GM13977 (cell line): ENCODE results near the gene CPAMD8.

Experiments used
- DNase-seq: peaks from one replicate; pipeline ENCODE4 v3.0.0; 2012; ENCODE audit warnings: low spot score
- in situ Hi-C: fragments of 300-500 bp; cut with MboI; formaldehyde crosslinking; loops from one replicate; pipeline ENCODE4 v1.12.0; 2022; ENCODE audit warnings: low sequenced_read_pairs, low pct_unique_long_range_greater_than_20kb, mixed read lengths, inconsistent platforms; ENCODE audit not compliant: unreplicated experiment
- TF ChIP-seq, protein P1 (sequence below): IDR thresholded peaks from 2 replicates; pipeline ENCODE4 v1.5.1; 2012; ENCODE audit warnings: mild to moderate bottlenecking, control low read depth; ENCODE audit not compliant: insufficient read depth; ENCODE audit errors: extremely low read depth, missing control alignments

CPAMD8 gene

DNA sequence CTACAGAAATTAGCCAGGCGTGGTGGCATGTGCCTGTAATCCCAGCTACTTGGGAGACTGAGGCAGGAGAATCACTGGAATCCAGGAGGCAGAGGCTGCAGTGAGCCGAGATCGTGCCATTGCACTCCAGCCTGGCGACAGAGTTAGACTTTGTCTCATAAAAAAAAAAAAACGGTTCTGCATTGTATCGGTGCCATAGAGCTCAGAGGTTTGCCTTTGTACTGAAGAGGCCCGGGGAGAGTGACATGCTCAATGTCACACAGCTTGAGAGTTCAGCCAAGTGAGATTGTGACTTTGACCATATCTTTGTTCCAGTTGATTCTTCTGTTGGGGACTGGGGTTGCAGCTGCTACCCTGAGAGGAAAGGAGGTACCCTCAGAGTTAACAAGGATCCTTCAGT, 44.3 kb upstream of the CPAMD8 start:
- in situ Hi-C loops = no loop called here
- TF ChIP-seq, protein P1, sequence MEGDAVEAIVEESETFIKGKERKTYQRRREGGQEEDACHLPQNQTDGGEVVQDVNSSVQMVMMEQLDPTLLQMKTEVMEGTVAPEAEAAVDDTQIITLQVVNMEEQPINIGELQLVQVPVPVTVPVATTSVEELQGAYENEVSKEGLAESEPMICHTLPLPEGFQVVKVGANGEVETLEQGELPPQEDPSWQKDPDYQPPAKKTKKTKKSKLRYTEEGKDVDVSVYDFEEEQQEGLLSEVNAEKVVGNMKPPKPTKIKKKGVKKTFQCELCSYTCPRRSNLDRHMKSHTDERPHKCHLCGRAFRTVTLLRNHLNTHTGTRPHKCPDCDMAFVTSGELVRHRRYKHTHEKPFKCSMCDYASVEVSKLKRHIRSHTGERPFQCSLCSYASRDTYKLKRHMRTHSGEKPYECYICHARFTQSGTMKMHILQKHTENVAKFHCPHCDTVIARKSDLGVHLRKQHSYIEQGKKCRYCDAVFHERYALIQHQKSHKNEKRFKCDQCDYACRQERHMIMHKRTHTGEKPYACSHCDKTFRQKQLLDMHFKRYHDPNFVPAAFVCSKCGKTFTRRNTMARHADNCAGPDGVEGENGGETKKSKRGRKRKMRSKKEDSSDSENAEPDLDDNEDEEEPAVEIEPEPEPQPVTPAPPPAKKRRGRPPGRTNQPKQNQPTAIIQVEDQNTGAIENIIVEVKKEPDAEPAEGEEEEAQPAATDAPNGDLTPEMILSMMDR = no peak
- DNase-seq = no peak

DNA sequence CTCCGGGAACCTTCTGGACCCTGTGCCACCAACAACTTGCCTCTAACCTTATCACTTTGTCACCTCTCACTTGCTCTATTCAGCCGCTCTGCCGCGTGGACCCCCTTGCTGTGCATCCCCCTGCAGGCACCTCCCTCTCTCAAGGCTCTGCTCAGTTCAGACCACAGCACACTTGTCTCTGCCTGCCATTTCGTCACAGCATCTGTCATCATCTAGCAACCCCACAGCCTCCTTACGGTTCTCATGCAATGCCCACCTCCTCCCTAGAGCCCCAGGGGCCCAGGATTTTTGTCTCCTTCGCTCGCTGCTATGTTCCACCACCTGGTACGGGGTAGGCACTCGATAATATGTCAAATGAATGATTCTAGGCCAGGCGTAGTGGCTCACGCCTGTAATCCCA, 43.8 kb upstream of the CPAMD8 start:
- in situ Hi-C loops = no loop called here
- TF ChIP-seq, protein P1 = no peak
- no peak for DNase-seq

DNA sequence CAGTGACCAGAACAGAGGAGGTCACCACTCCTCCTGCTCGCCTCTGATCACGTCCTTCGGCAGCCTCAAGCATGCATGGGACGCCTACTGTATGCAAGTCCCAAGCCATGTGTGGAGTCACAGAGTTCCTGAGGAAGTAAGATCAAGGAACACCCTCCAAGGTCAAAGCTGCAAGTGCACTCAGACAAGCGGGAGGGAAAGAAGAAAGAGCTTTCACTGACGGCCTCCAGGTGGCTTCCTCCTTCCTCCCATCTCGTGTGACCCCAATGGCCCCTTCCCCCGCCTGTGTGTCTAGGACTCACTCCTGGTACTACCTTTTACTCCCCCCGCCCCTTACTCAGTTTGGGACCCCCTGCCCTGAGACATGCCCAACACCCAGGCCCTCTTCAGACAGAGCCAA, 42.6 kb upstream of the CPAMD8 start:
- TF ChIP-seq, protein P1 = peak; percentile 17
- DNase-seq = no peak
- in situ Hi-C loops = no loop called here

DNA sequence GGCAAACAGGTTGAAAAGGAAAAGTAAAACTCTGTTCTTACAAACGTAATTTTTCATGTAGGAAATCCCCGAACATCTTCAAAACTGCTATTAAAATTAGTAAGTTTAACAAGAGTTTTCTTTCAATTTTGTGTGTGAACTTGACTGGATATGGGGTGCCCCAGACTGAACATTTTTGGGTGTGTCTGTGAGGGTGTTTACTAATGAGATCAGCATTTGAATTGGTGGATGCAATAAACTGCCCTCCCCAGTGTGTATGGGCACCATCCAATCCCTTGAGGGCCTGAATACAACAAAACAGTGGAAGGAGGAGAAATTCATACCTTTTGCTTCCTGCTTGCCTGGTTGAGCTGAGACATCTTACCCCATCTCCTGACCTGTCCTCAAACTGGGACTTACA, 36.8 kb upstream of the CPAMD8 start:
- DNase-seq = no peak
- in situ Hi-C loops = no loop called here
- TF ChIP-seq, protein P1 = no peak

DNA sequence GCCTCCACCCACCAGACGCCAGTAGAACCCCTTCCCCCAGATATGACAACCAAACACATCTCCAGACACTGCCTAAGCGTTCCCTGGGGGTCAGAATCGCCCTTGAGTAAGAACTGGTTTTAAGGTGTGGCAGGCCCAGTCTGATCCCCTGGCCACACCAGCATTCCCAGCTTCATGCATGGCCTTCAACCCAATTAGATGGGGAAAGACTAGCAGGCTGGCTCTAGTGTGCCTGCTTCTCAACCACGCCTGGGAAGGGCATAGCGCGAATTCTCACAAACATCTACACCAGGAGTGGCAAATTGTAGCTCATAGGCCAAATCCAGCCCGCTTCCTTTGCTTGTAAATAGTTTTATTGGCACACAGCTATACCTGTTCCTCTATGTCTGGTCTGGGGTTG, 35.1 kb upstream of the CPAMD8 start:
- TF ChIP-seq, protein P1 = no peak
- in situ Hi-C loops = no loop called here
- DNase-seq = no peak

DNA sequence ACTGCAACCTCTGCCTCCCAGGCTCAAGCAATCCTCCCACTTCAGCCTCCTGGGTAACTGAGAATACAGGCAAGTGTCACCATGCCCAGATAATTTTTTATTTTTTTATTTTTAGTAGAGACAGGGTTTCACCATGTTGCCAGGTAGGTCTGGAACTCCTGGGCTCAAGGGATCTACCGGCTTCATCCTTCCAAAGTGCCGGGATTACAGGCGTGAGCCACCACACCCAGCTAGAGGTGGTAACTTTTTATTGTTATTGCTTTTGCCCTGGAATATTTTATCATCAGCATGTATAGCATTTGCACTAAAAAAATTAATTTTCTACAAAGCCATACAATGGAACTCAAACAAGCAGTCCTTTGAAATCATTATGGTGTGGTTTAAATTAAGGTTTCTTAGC, 34.6 kb upstream of the CPAMD8 start:
- no peak for DNase-seq
- in situ Hi-C loops = no loop called here
- TF ChIP-seq, protein P1 = no peak

DNA sequence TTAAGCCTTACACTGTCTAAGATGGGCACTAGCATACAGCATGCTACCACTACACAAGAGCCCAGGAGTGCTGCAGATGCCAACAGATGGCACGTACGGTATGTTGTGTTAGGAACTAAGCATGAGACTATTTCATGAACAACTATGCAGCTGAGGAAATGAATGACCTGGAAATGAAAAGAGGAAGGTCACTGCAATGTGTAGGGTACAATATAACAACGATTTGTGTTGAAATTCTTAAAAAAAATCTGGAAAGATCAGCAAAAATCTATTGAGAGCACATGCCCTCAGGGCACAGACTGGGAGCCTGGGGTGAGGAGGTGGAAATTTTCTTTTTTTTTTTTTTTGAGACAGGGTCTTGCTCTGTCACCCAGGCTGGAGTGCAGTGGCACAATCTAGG, 34.2 kb upstream of the CPAMD8 start:
- in situ Hi-C loops = no loop called here
- TF ChIP-seq, protein P1 = no peak
- DNase-seq = no peak
